ENCODE results near the gene TXNRD2.

GRCh38 chr22:19988965-19989724, 47.5 kb upstream of the TXNRD2 start:
- no peak for TF ChIP-seq POLR2A (IDR thresholded peaks at IDR 0.05)
- TF ChIP-seq EP300 (IDR thresholded peaks at IDR 0.05) = no peak
- TF ChIP-seq CTCF (IDR thresholded peaks at IDR 0.05) = no peak
